NB4 (cell line): ENCODE data around the gene AXIN2.
A peak's percentile ranks its signal among the peaks of the same experiment; 100 is the strongest.

Experiments
- DNase-seq: peaks from one replicate; pipeline ENCODE4 v3.0.0; 2010; ENCODE audit warnings: low read depth
- H3K4me3 ChIP-seq: one replicate; pipeline ENCODE4 v1.5.1; 2011; ENCODE audit warnings: mild to moderate bottlenecking, low read depth, low read length, moderate library complexity
- CTCF ChIP-seq: IDR thresholded peaks from one replicate; pipeline ENCODE4 v1.5.1; 2012; ENCODE audit warnings: low read depth, low read length
- MAX ChIP-seq: IDR thresholded peaks from 2 replicates; pipeline ENCODE4 v1.6.1; 2011; ENCODE audit warnings: low read depth, low read length
- MYC ChIP-seq: IDR thresholded peaks from 2 replicates; pipeline ENCODE4 v1.6.1; 2011; ENCODE audit warnings: low read depth, low read length
- POLR2A ChIP-seq: IDR thresholded peaks from 2 replicates; pipeline ENCODE4 v1.6.1; 2011; ENCODE audit warnings: mild to moderate bottlenecking; ENCODE audit not compliant: insufficient read length; ENCODE audit errors: extremely low read depth

Gene AXIN2

GRCh38 chr17:65558683-65559460, 2.6 kb downstream of the AXIN2 start:
- H3K4me3 ChIP-seq: no peak overlapping the region
- no peak for DNase-seq
- TF ChIP-seq MYC (no peak), MAX (no peak), POLR2A (no peak), CTCF (no peak)

GRCh38 chr17:65558311-65558682, 3.2 kb downstream of the AXIN2 start:
- no peak overlapping the region for H3K4me3 ChIP-seq
- no peak for DNase-seq
- TF ChIP-seq POLR2A: no peak
- no peak for TF ChIP-seq CTCF
- TF ChIP-seq MYC: no peak
- TF ChIP-seq MAX: no peak

GRCh38 chr17:65557349-65558310, 3.8 kb downstream of the AXIN2 start:
- no peak for DNase-seq
- no peak overlapping the region for H3K4me3 ChIP-seq
- no peak for TF ChIP-seq CTCF
- TF ChIP-seq MYC: no peak
- TF ChIP-seq POLR2A: no peak
- TF ChIP-seq MAX: no peak

GRCh38 chr17:65556910-65557348, 4.5 kb downstream of the AXIN2 start:
- TF ChIP-seq CTCF (no peak), POLR2A (no peak), MAX (no peak), MYC (no peak)
- DNase-seq: no peak
- no peak overlapping the region for H3K4me3 ChIP-seq

GRCh38 chr17:65556014-65556909, 5.2 kb downstream of the AXIN2 start:
- no peak overlapping the region for H3K4me3 ChIP-seq
- TF ChIP-seq CTCF: peak; percentile 74
- no peak for TF ChIP-seq MYC
- TF ChIP-seq MAX: no peak
- peak; percentile 67 for DNase-seq
